SK-N-MC (cell line): ENCODE results near the gene TTLL5.

Source experiments
- EZH2 ChIP-seq: fragments of 200-600 bp; sonication (generic); IDR thresholded peaks from one replicate; pipeline ENCODE4 v1.6.1; 2017; ENCODE audit warnings: antibody characterized with exemption
- FOXP2 ChIP-seq: optimal IDR thresholded peaks from 2 replicates; pipeline ENCODE3; 2011; ENCODE audit warnings: mild to moderate bottlenecking, moderate library complexity; ENCODE audit not compliant: insufficient read depth; ENCODE audit errors: extremely low read length, control extremely low read depth
- POLR2AphosphoS5 ChIP-seq: IDR thresholded peaks from 2 replicates; pipeline ENCODE4 v1.6.1; 2012; ENCODE audit warnings: mild to moderate bottlenecking, low read depth, low read length, borderline replicate concordance

- TF ChIP-seq EZH2 (no peak), POLR2AphosphoS5 (no peak), FOXP2 (no peak)
These were observed 6.2 kb downstream of the TTLL5 start for GRCh38 chr14:75667099-75667765.
